H9 (cell line): ENCODE data around the gene DNAAF5. TPM values are rescaled to one million over a fixed set of nuclear protein-coding genes. Genes with fewer than 3 reads are reported as not detected.

Source experiments
- DNase-seq: peaks from one replicate; pipeline ENCODE4 v3.0.0-alpha.2; 2017
- H2AFZ ChIP-seq: one replicate; pipeline ENCODE4 v1.6.1; 2013; ENCODE audit warnings: mild to moderate bottlenecking, low read length, control low read depth, moderate library complexity
- H2AK5ac ChIP-seq: 2 replicates; pipeline ENCODE4 v1.6.1; 2013; ENCODE audit warnings: low read length, control low read depth, mixed read lengths; ENCODE audit not compliant: insufficient read length
- H2BK120ac ChIP-seq: one replicate; pipeline ENCODE4 v1.6.1; 2013; ENCODE audit warnings: low read depth, mild to moderate bottlenecking, low read length, control low read depth, inconsistent platforms; ENCODE audit not compliant: poor library complexity, severe bottlenecking
- H2BK12ac ChIP-seq: 2 replicates; pipeline ENCODE4 v1.6.1; 2013; ENCODE audit warnings: low read length, control low read depth, mixed read lengths, low read depth; ENCODE audit not compliant: insufficient read length
- H2BK15ac ChIP-seq: 2 replicates; pipeline ENCODE4 v1.6.1; 2013; ENCODE audit warnings: low read depth, low read length, control low read depth
- H2BK20ac ChIP-seq: one replicate; pipeline ENCODE4 v1.6.1; 2013; ENCODE audit warnings: low read depth, mild to moderate bottlenecking, low read length, control low read depth, inconsistent platforms; ENCODE audit not compliant: poor library complexity, severe bottlenecking
- H2BK5ac ChIP-seq: 2 replicates; pipeline ENCODE4 v1.6.1; 2013; ENCODE audit warnings: low read length, control low read depth, mixed read lengths; ENCODE audit not compliant: insufficient read length
- H3K14ac ChIP-seq: 2 replicates; pipeline ENCODE4 v1.6.1; 2013; ENCODE audit warnings: low read length, control low read depth; ENCODE audit not compliant: insufficient read depth
- H3K18ac ChIP-seq: 2 replicates; pipeline ENCODE4 v1.6.1; 2013; ENCODE audit warnings: low read depth, mild to moderate bottlenecking, mixed read lengths, low read length, control low read depth; ENCODE audit not compliant: insufficient read length
- H3K23ac ChIP-seq: 2 replicates; pipeline ENCODE4 v1.6.1; 2013; ENCODE audit warnings: low read length, control low read depth, mixed read lengths, low read depth; ENCODE audit not compliant: insufficient read length
- H3K23me2 ChIP-seq: 2 replicates; pipeline ENCODE4 v1.6.1; 2013; ENCODE audit warnings: low read depth, mild to moderate bottlenecking, mixed read lengths, low read length, control low read depth; ENCODE audit not compliant: insufficient read length, poor library complexity, severe bottlenecking
- H3K27ac ChIP-seq: 2 replicates; pipeline ENCODE4 v1.5.1; 2013; ENCODE audit warnings: low read length, control low read depth, mixed read lengths, low read depth; ENCODE audit not compliant: insufficient read length
- H3K27me3 ChIP-seq: 2 replicates; pipeline ENCODE4 v1.6.1; 2013; ENCODE audit warnings: low read length, control low read depth, inconsistent platforms; ENCODE audit not compliant: insufficient read depth
- H3K4ac ChIP-seq: 2 replicates; pipeline ENCODE4 v1.6.1; 2013; ENCODE audit warnings: low read depth, mild to moderate bottlenecking, control low read depth, inconsistent platforms, low read length, moderate library complexity
- H3K4me1 ChIP-seq: 2 replicates; pipeline ENCODE4 v1.6.1; 2013; ENCODE audit warnings: low read length, control low read depth, inconsistent platforms; ENCODE audit not compliant: insufficient read depth
- H3K4me2 ChIP-seq: 2 replicates; pipeline ENCODE4 v1.6.1; 2013; ENCODE audit warnings: low read length, control low read depth, mixed read lengths; ENCODE audit not compliant: insufficient read length, insufficient read depth
- H3K56ac ChIP-seq: 2 replicates; pipeline ENCODE4 v1.6.1; 2013; ENCODE audit warnings: low read depth, mild to moderate bottlenecking, mixed read lengths, low read length, control low read depth; ENCODE audit not compliant: insufficient read length
- H3K79me1 ChIP-seq: 2 replicates; pipeline ENCODE4 v1.6.1; 2013; ENCODE audit warnings: low read depth, mild to moderate bottlenecking, moderate library complexity, low read length, control low read depth, inconsistent platforms; ENCODE audit not compliant: insufficient read depth, poor library complexity, severe bottlenecking
- H3K79me2 ChIP-seq: 2 replicates; pipeline ENCODE4 v1.6.1; 2013; ENCODE audit warnings: low read length, control low read depth, inconsistent platforms; ENCODE audit not compliant: insufficient read depth
- H3K9ac ChIP-seq: 2 replicates; pipeline ENCODE4 v1.6.1; 2013; ENCODE audit warnings: low read length, control low read depth, mixed read lengths; ENCODE audit not compliant: insufficient read length; ENCODE audit errors: extremely low read depth
- H3K9me3 ChIP-seq: one replicate; pipeline ENCODE4 v1.6.1; 2013; ENCODE audit warnings: low read depth, low read length, inconsistent platforms; ENCODE audit not compliant: control insufficient read depth
- H3T11ph ChIP-seq: one replicate; pipeline ENCODE4 v1.6.1; 2013; ENCODE audit warnings: mild to moderate bottlenecking, low read length, control low read depth, inconsistent platforms
- H4K20me1 ChIP-seq: one replicate; pipeline ENCODE4 v1.6.1; 2013; ENCODE audit not compliant: control insufficient read depth, insufficient read length, insufficient read depth
- H4K5ac ChIP-seq: 2 replicates; pipeline ENCODE4 v1.6.1; 2013; ENCODE audit warnings: low read depth, mild to moderate bottlenecking, mixed read lengths, low read length, control low read depth; ENCODE audit not compliant: insufficient read length
- H4K8ac ChIP-seq: replicated peaks from 2 replicates; pipeline ENCODE4 v1.6.1; 2013; ENCODE audit warnings: low read length, control low read depth, mixed read lengths, low read depth; ENCODE audit not compliant: insufficient read length
- H4K91ac ChIP-seq: 2 replicates; pipeline ENCODE4 v1.6.1; 2013; ENCODE audit warnings: low read depth, mild to moderate bottlenecking, moderate library complexity, mixed read lengths, low read length, control low read depth; ENCODE audit not compliant: insufficient read length
- H3K27ac Mint-ChIP-seq, 3 experiments: 2 replicates in 2 of 3; 3 replicates in 1 of 3; pipeline ENCODE4 v1.8.0; 2020 to 2021; ENCODE audit warnings: mixed read lengths in 3 of 3, mild to moderate bottlenecking in 1 of 3, moderate library complexity in 1 of 3
- H3K27me3 Mint-ChIP-seq: 2 replicates; pipeline ENCODE4 v1.8.0; 2021; ENCODE audit warnings: low read depth, mild to moderate bottlenecking, moderate library complexity, mixed read lengths
- H3K36me3 Mint-ChIP-seq, 3 experiments: 2 replicates in 2 of 3; 3 replicates in 1 of 3; pipeline ENCODE4 v1.8.0; 2020 to 2021; ENCODE audit warnings: low read depth in 3 of 3, mixed read lengths in 3 of 3; ENCODE audit not compliant: insufficient read depth in 1 of 3
- H3K4me1 Mint-ChIP-seq, 2 experiments: 2 replicates each; pipeline ENCODE4 v1.8.0; 2020; ENCODE audit warnings: mixed read lengths in 2 of 2
- H3K4me3 Mint-ChIP-seq, 2 experiments: 2 replicates in 1 of 2; 3 replicates in 1 of 2; pipeline ENCODE4 v1.8.0; 2020 to 2021; ENCODE audit warnings: mild to moderate bottlenecking in 2 of 2, mixed read lengths in 2 of 2, moderate library complexity in 1 of 2
- H3K9me3 Mint-ChIP-seq, 2 experiments: 2 replicates in 1 of 2; 3 replicates in 1 of 2; pipeline ENCODE4 v1.8.0; 2020; ENCODE audit warnings: mild to moderate bottlenecking in 2 of 2, mixed read lengths in 2 of 2, moderate library complexity in 1 of 2
- CTCF ChIP-seq: fragments of 200-600 bp; sonication (generic); conservative IDR thresholded peaks from 3 replicates; pipeline ENCODE4 v1.8.0; 2021; ENCODE audit warnings: antibody characterized with exemption, mild to moderate bottlenecking
- WGBS: extraction: QIAGEN DNeasy Blood & Tissue Kit; methylation state at CpG from one replicate; pipeline ENCODE4 v1.1.7; 2013; ENCODE audit warnings: missing lambda C conversion rate, low lambda C conversion rate, mixed read lengths; ENCODE audit not compliant: insufficient read length; ENCODE audit errors: extremely low coverage; 5-methylcytosine and 5-hydroxymethylcytosine counted together
- total RNA-seq: library from RNA; stranded (reverse); gene quantifications from 2 replicates; pipeline ENCODE4 v1.2.1, GENCODE V29; 2021

Gene DNAAF5
- total RNA-seq, 1 experiment from 2014 or later, result 43.5 TPM

- Histone ChIP-seq H2AK5ac (no peak overlapping the region), H3K18ac (no peak overlapping the region), H2BK120ac (no peak overlapping the region), H3K4me2 (no peak overlapping the region), H3K9ac (no peak overlapping the region), H4K91ac (no peak overlapping the region), H2BK5ac (no peak overlapping the region), H3K56ac (no peak overlapping the region), H3K79me1 (no peaks in the 10 kb centered on the region), H3K4ac (no peak overlapping the region), H2BK20ac (no peak overlapping the region), H2BK12ac (no peak overlapping the region), H3K4me1 (no peaks in the 10 kb centered on the region), H3T11ph (no peak overlapping the region), H3K23me2 (no peaks in the 10 kb centered on the region), H2BK15ac (no peak overlapping the region), H3K14ac (no peak overlapping the region), H3K79me2 (no peaks in the 10 kb centered on the region), H4K8ac (no peak overlapping the region), H3K23ac (no peak overlapping the region), H3K27ac (no peak overlapping the region), H4K20me1 (no peaks in the 10 kb centered on the region), H2AFZ (no peak overlapping the region), H3K27me3 (no peaks in the 10 kb centered on the region), H4K5ac (no peak overlapping the region), H3K9me3 (no peaks in the 10 kb centered on the region)
- Mint-ChIP-seq H3K36me3 (peaks cover 41 to 70% (median 60%) of the 10 kb centered on the region in 3 experiments), H3K4me1 (no peaks in the 10 kb centered on the region), H3K27ac (no peak overlapping the region), H3K9me3 (no peaks in the 10 kb centered on the region; a peak in 1 of 5 replicates), H3K27me3 (no peaks in the 10 kb centered on the region), H3K4me3 (no peak overlapping the region)
- no CpG with 5 or more reads among the region's 5 CpGs for WGBS
- no peak for DNase-seq
- TF ChIP-seq CTCF, result no peak
Measured at GRCh38 chr7:762885-763284, 36.4 kb downstream of the DNAAF5 start.
